ENCODE measurements around the gene NUAK1. TPM values are rescaled to one million over a fixed set of nuclear protein-coding genes. Genes with fewer than 3 reads are reported as not detected.

NUAK1 gene
- total RNA-seq, 1 experiment from 2014 or later = 10.1 TPM

- no peak overlapping the region for H3K27ac Mint-ChIP-seq
- Histone ChIP-seq H3K79me1 (ENCODE audit: insufficient read depth, low read depth, low read length, poor library complexity, severe bottlenecking) (no peaks in the 10 kb centered on the region), H2AK5ac (ENCODE audit: insufficient read length, low read length) (no peak overlapping the region), H3K14ac (ENCODE audit: insufficient read depth, low read length) (no peak overlapping the region), H2BK20ac (ENCODE audit: low read depth, low read length, poor library complexity, severe bottlenecking) (no peak overlapping the region), H2BK120ac (ENCODE audit: low read depth, low read length, poor library complexity, severe bottlenecking) (no peak overlapping the region), H3K27me3 (ENCODE audit: insufficient read depth, low read length) (no peaks in the 10 kb centered on the region), H2AFZ (ENCODE audit: low read length) (no peak overlapping the region), H4K8ac (replicated peaks; ENCODE audit: insufficient read length, low read depth, low read length) (no peak overlapping the region), H3K79me2 (ENCODE audit: insufficient read depth, low read length) (no peaks in the 10 kb centered on the region), H3K27ac (ENCODE audit: insufficient read length, low read depth, low read length) (no peak overlapping the region), H4K20me1 (ENCODE audit: control insufficient read depth, insufficient read depth, insufficient read length) (no peaks in the 10 kb centered on the region), H3K4ac (ENCODE audit: low read depth, low read length) (no peak overlapping the region), H3K18ac (ENCODE audit: insufficient read length, low read depth, low read length) (no peak overlapping the region), H3T11ph (ENCODE audit: low read length) (no peak overlapping the region), H3K4me2 (ENCODE audit: insufficient read depth, insufficient read length, low read length) (no peak overlapping the region), H3K23me2 (ENCODE audit: insufficient read length, low read depth, low read length, poor library complexity, severe bottlenecking) (no peaks in the 10 kb centered on the region), H3K23ac (ENCODE audit: insufficient read length, low read depth, low read length) (no peak overlapping the region), H4K91ac (ENCODE audit: insufficient read length, low read depth, low read length) (no peak overlapping the region), H3K56ac (ENCODE audit: insufficient read length, low read depth, low read length) (no peak overlapping the region), H2BK12ac (ENCODE audit: insufficient read length, low read depth, low read length) (no peak overlapping the region), H3K4me1 (ENCODE audit: insufficient read depth, low read length) (no peaks in the 10 kb centered on the region), H2BK5ac (ENCODE audit: insufficient read length, low read length) (no peak overlapping the region), H2BK15ac (ENCODE audit: low read depth, low read length) (no peak overlapping the region), H4K5ac (ENCODE audit: insufficient read length, low read depth, low read length) (no peak overlapping the region), H3K9me3 (ENCODE audit: control insufficient read depth, low read depth, low read length) (peaks cover 18% of the 10 kb centered on the region), H3K9ac (ENCODE audit: extremely low read depth, insufficient read length, low read length) (no peak overlapping the region)
- no peak overlapping the region for H3K4me3 Mint-ChIP-seq
- peaks cover 24 to 27% of the 10 kb centered on the region in 2 experiments for H3K9me3 Mint-ChIP-seq
- TF ChIP-seq CTCF (conservative IDR thresholded peaks at IDR 0.05) = no peak
- no CpG with 5 or more reads among the region's 5 CpGs for WGBS (ENCODE audit: extremely low coverage, insufficient read length, low lambda C conversion rate)
- no peaks in the 10 kb centered on the region; the same call in 1 of the 2 replicates for H3K27me3 Mint-ChIP-seq (ENCODE audit: low read depth)
- no peaks in the 10 kb centered on the region for H3K4me1 Mint-ChIP-seq
- DNase-seq = no peak
- H3K36me3 Mint-ChIP-seq (ENCODE audit: insufficient read depth in 1 of 3, low read depth in 3 of 3) = peaks cover 10 to 27% (median 22%) of the 10 kb centered on the region in 3 experiments
Measured at GRCh38 chr12:106022568-106023012, 116.2 kb downstream of the NUAK1 start.

Measured in H9 (cell line).